GM12878 (cell line): Measurements from ENCODE around the gene FANCD2OS.

ENCODE experiments used
- MTA2 ChIP-seq: fragments of 450-650 bp; IDR thresholded peaks from 2 replicates; pipeline ENCODE4 v1.6.1; 2016; ENCODE audit warnings: low read depth, mild to moderate bottlenecking, moderate library complexity
- NRF1 ChIP-seq: conservative IDR thresholded peaks from 2 replicates; pipeline ENCODE4 v1.6.1; 2011; ENCODE audit warnings: mild to moderate bottlenecking, low read depth, low read length, improper control_type of control experiment
- PAX5 ChIP-seq: IDR thresholded peaks from 2 replicates; pipeline ENCODE4 v1.6.1; 2011; ENCODE audit warnings: low read depth, low read length, borderline replicate concordance
- POLR2AphosphoS2 ChIP-seq: IDR thresholded peaks from 2 replicates; pipeline ENCODE4 v1.6.1; 2011; ENCODE audit warnings: low read depth, mild to moderate bottlenecking, low read length, improper control_type of control experiment, moderate library complexity
- RAD21 ChIP-seq: IDR thresholded peaks from 2 replicates; pipeline ENCODE4 v1.6.1; 2011; ENCODE audit warnings: mild to moderate bottlenecking, low read depth, low read length, moderate library complexity; ENCODE audit not compliant: insufficient read depth
- RFX5 ChIP-seq: IDR thresholded peaks from 2 replicates; pipeline ENCODE4 v1.6.1; 2011; ENCODE audit warnings: low read depth, low read length, improper control_type of control experiment
- ZNF274 ChIP-seq: IDR thresholded peaks from one replicate; pipeline ENCODE4 v1.8.0; 2011; ENCODE audit not compliant: insufficient read length, insufficient read depth
- ZSCAN29 ChIP-seq: fragments of 450-650 bp; IDR thresholded peaks from 2 replicates; pipeline ENCODE4 v1.6.1; 2017; ENCODE audit warnings: mild to moderate bottlenecking, moderate library complexity
- TF ChIP-seq, protein P1 (sequence below), 3 experiments: IDR thresholded peaks in 2 of 3; conservative IDR thresholded peaks in 1 of 3; 2 replicates each; pipeline ENCODE4 v1.5.1; 2011; ENCODE audit warnings: low read depth in 3 of 3, low read length in 3 of 3, mild to moderate bottlenecking in 3 of 3, control low read depth in 2 of 3, moderate library complexity in 2 of 3, inconsistent platforms in 1 of 3, mixed read lengths in 1 of 3; ENCODE audit not compliant: control insufficient read depth in 2 of 3, insufficient read depth in 1 of 3; ENCODE audit errors: extremely low read depth in 1 of 3
- TF ChIP-seq, protein P2 (sequence below): IDR thresholded peaks from 2 replicates; pipeline ENCODE4 v1.6.1; 2012; ENCODE audit warnings: low read depth, low read length, improper control_type of control experiment

DNA sequence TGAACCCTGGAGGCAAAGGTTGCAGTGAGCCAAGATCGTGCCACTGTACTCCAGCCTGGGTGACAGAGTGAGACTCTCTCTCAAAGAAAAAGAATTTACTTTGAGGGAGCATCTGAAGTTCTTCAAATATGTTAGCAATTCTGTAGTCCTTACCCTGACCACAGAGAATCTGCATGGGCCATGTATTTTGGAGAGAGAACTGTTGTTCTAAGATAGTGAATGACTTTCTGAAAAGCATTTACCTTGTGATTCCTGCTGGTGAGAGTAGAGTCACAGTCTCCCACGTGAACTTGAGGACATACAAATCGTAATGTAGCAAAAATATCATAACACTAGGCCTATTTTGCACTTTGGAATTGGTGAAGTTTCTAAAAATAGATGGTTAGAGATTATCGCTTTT lies 11.3 kb upstream of the FANCD2OS start:
- TF ChIP-seq ZSCAN29 (no peak), MTA2 (no peak), RFX5 (no peak), PAX5 (no peak), RAD21 (no peak), NRF1 (no peak), ZNF274 (no peak), POLR2AphosphoS2 (no peak)
- TF ChIP-seq, protein P1, sequence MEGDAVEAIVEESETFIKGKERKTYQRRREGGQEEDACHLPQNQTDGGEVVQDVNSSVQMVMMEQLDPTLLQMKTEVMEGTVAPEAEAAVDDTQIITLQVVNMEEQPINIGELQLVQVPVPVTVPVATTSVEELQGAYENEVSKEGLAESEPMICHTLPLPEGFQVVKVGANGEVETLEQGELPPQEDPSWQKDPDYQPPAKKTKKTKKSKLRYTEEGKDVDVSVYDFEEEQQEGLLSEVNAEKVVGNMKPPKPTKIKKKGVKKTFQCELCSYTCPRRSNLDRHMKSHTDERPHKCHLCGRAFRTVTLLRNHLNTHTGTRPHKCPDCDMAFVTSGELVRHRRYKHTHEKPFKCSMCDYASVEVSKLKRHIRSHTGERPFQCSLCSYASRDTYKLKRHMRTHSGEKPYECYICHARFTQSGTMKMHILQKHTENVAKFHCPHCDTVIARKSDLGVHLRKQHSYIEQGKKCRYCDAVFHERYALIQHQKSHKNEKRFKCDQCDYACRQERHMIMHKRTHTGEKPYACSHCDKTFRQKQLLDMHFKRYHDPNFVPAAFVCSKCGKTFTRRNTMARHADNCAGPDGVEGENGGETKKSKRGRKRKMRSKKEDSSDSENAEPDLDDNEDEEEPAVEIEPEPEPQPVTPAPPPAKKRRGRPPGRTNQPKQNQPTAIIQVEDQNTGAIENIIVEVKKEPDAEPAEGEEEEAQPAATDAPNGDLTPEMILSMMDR (IDR thresholded peaks at IDR 0.05 in 2 of 3, conservative IDR thresholded peaks at IDR 0.05 in 1 of 3; ENCODE audit: control insufficient read depth in 2 of 3, extremely low read depth in 1 of 3, insufficient read depth in 1 of 3, low read depth in 3 of 3, low read length in 3 of 3) = no peak
- TF ChIP-seq, protein P2, sequence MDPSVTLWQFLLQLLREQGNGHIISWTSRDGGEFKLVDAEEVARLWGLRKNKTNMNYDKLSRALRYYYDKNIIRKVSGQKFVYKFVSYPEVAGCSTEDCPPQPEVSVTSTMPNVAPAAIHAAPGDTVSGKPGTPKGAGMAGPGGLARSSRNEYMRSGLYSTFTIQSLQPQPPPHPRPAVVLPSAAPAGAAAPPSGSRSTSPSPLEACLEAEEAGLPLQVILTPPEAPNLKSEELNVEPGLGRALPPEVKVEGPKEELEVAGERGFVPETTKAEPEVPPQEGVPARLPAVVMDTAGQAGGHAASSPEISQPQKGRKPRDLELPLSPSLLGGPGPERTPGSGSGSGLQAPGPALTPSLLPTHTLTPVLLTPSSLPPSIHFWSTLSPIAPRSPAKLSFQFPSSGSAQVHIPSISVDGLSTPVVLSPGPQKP = no peak
